Mesenchymal stem cell (in vitro differentiated cells and primary cell): ENCODE results near the gene RPS27L.

Experiments used
- DNase-seq: peaks from one replicate; pipeline ENCODE4 v3.0.0-alpha.2; 2013
- H2AFZ ChIP-seq: one replicate; pipeline ENCODE4 v1.6.1; 2013; ENCODE audit warnings: low read depth, mild to moderate bottlenecking, control low read depth, inconsistent platforms, low read length, moderate library complexity
- H2AK5ac ChIP-seq: 2 replicates; pipeline ENCODE4 v1.6.1; 2013; ENCODE audit warnings: low read length, moderate library complexity, mild to moderate bottlenecking, inconsistent platforms; ENCODE audit not compliant: severe bottlenecking
- H2BK120ac ChIP-seq: one replicate; pipeline ENCODE4 v1.6.1; 2013; ENCODE audit warnings: low read depth, mild to moderate bottlenecking, inconsistent platforms, low read length, moderate library complexity
- H2BK12ac ChIP-seq, 2 experiments: one replicate each; pipeline ENCODE4 v1.6.1; 2013; ENCODE audit warnings: inconsistent platforms in 2 of 2, low read length in 2 of 2, mild to moderate bottlenecking in 2 of 2, moderate library complexity in 2 of 2, control low read depth in 1 of 2
- H2BK15ac ChIP-seq: one replicate; pipeline ENCODE4 v1.6.1; 2013; ENCODE audit warnings: mild to moderate bottlenecking, low read depth, inconsistent platforms; ENCODE audit not compliant: poor library complexity, severe bottlenecking
- H2BK5ac ChIP-seq: 2 replicates; pipeline ENCODE4 v1.6.1; 2013; ENCODE audit warnings: low read depth, mild to moderate bottlenecking, low read length, control low read depth, inconsistent platforms; ENCODE audit not compliant: poor library complexity, severe bottlenecking
- H3K14ac ChIP-seq, 2 experiments: one replicate each; pipeline ENCODE4 v1.6.1; 2013; ENCODE audit warnings: inconsistent platforms in 2 of 2, low read length in 2 of 2, control low read depth in 1 of 2, mild to moderate bottlenecking in 1 of 2, moderate library complexity in 1 of 2
- H3K18ac ChIP-seq, 2 experiments: one replicate each; pipeline ENCODE4 v1.6.1; 2013; ENCODE audit warnings: inconsistent platforms in 2 of 2, low read length in 2 of 2, control low read depth in 1 of 2, low read depth in 1 of 2, mild to moderate bottlenecking in 1 of 2
- H3K23ac ChIP-seq, 2 experiments: one replicate each; pipeline ENCODE4 v1.6.1; 2013; ENCODE audit warnings: inconsistent platforms in 2 of 2, low read length in 2 of 2, mild to moderate bottlenecking in 2 of 2, moderate library complexity in 2 of 2, control low read depth in 1 of 2
- H3K27ac ChIP-seq: 2 replicates; pipeline ENCODE4 v1.5.1; 2013; ENCODE audit warnings: mild to moderate bottlenecking, moderate library complexity, low read length, control low read depth, inconsistent platforms; ENCODE audit not compliant: poor library complexity, severe bottlenecking
- H3K27me3 ChIP-seq, 2 experiments: 2 replicates each; pipeline versions ENCODE4 v1.6.1 to v1.7.0; 2013; ENCODE audit warnings: low read length in 2 of 2, mild to moderate bottlenecking in 2 of 2, moderate library complexity in 2 of 2, control low read depth in 1 of 2, inconsistent platforms in 1 of 2; ENCODE audit not compliant: control insufficient read depth in 1 of 2, insufficient read depth in 1 of 2
- H3K36me3 ChIP-seq, 2 experiments: 2 replicates each; pipeline versions ENCODE4 v1.6.1 to v1.7.0; 2013; ENCODE audit warnings: low read length in 2 of 2, control low read depth in 1 of 2, inconsistent platforms in 1 of 2, low read depth in 1 of 2, mild to moderate bottlenecking in 1 of 2; ENCODE audit not compliant: insufficient read depth in 2 of 2, control insufficient read depth in 1 of 2
- H3K4ac ChIP-seq, 2 experiments: one replicate each; pipeline ENCODE4 v1.6.1; 2013; ENCODE audit warnings: inconsistent platforms in 2 of 2, low read length in 2 of 2, mild to moderate bottlenecking in 2 of 2, moderate library complexity in 2 of 2, control low read depth in 1 of 2, low read depth in 1 of 2
- H3K4me1 ChIP-seq: 2 replicates; pipeline ENCODE4 v1.6.1; 2013; ENCODE audit warnings: low read depth, low read length, control low read depth; ENCODE audit not compliant: control insufficient read depth, insufficient read depth
- H3K4me2 ChIP-seq: 2 replicates; pipeline ENCODE4 v1.6.1; 2013; ENCODE audit warnings: low read length, mild to moderate bottlenecking, inconsistent platforms; ENCODE audit not compliant: poor library complexity, severe bottlenecking
- H3K4me3 ChIP-seq, 2 experiments: 2 replicates each; pipeline versions ENCODE4 v1.5.1 to v1.7.0; 2013; ENCODE audit warnings: low read length in 2 of 2, mild to moderate bottlenecking in 2 of 2, control low read depth in 1 of 2, low read depth in 1 of 2; ENCODE audit not compliant: insufficient read depth in 1 of 2
- H3K79me1 ChIP-seq: replicated peaks from 2 replicates; pipeline ENCODE4 v1.6.1; 2013; ENCODE audit warnings: mild to moderate bottlenecking, control low read depth, low read length, inconsistent platforms; ENCODE audit not compliant: poor library complexity, severe bottlenecking
- H3K9ac ChIP-seq: 2 replicates; pipeline ENCODE4 v1.7.0; 2013; ENCODE audit warnings: mild to moderate bottlenecking, low read length, moderate library complexity
- H3K9me3 ChIP-seq: 2 replicates; pipeline ENCODE4 v1.7.0; 2013; ENCODE audit warnings: mild to moderate bottlenecking, low read length; ENCODE audit not compliant: control insufficient read depth
- H4K8ac ChIP-seq: one replicate; pipeline ENCODE4 v1.6.1; 2013; ENCODE audit warnings: inconsistent platforms, mild to moderate bottlenecking, low read length, moderate library complexity
- H4K91ac ChIP-seq: one replicate; pipeline ENCODE4 v1.6.1; 2013; ENCODE audit warnings: mild to moderate bottlenecking, low read length, inconsistent platforms
- WGBS: methylation state at CpG from one replicate; pipeline ENCODE4 v1.1.7; 2013; ENCODE audit warnings: mixed read lengths; 5-methylcytosine and 5-hydroxymethylcytosine counted together

The RPS27L gene

GRCh38 chr15:63140936-63141335 lies 16.3 kb downstream of the RPS27L start:
- Histone ChIP-seq H2BK15ac (no peak overlapping the region), H4K91ac (no peak overlapping the region)
- 95% methylated on average over 2 of the region's 2 CpGs for WGBS

GRCh38 chr15:63136742-63137141 lies 20.5 kb downstream of the RPS27L start:
- H3K4me1 ChIP-seq: peaks cover 2% of the 10 kb centered on the region

More at GRCh38 chr15:63140936-63141335, 16.3 kb downstream of the RPS27L start:
- Histone ChIP-seq H2AFZ (no peak overlapping the region), H3K4me1 (no peaks in the 10 kb centered on the region), H2BK120ac (no peak overlapping the region), H2BK5ac (no peak overlapping the region), H3K9ac (no peak overlapping the region), H2AK5ac (no peak overlapping the region), H3K36me3 (peaks cover 10 to 41% of the 10 kb centered on the region in 2 experiments), H3K14ac (no peak overlapping the region), H3K79me1 (peaks cover 3% of the 10 kb centered on the region), H3K4me2 (no peak overlapping the region), H3K27me3 (no peaks in the 10 kb centered on the region), H4K8ac (no peak overlapping the region), H3K4ac (no peak overlapping the region), H2BK12ac (no peak overlapping the region), H3K23ac (no peak overlapping the region), H3K27ac (no peak overlapping the region), H3K4me3 (no peak overlapping the region), H3K18ac (no peak overlapping the region), H3K9me3 (no peaks in the 10 kb centered on the region)
- no peak for DNase-seq

GRCh38 chr15:63135804-63136203 lies 21.5 kb downstream of the RPS27L start:
- no peak overlapping the region for H3K4ac ChIP-seq
- H2BK120ac ChIP-seq: no peak overlapping the region
- no peak overlapping the region for H3K14ac ChIP-seq
- no peak overlapping the region for H4K8ac ChIP-seq
- H3K4me3 ChIP-seq: no peak overlapping the region
- no peak overlapping the region for H3K27ac ChIP-seq
- no peak overlapping the region for H2AFZ ChIP-seq
- H3K18ac ChIP-seq: no peak overlapping the region
- H3K23ac ChIP-seq: no peak overlapping the region
- H3K79me1 ChIP-seq: peaks cover 6% of the 10 kb centered on the region
- 38% methylated on average over 3 of the region's 3 CpGs for WGBS
- no peak overlapping the region for H2BK12ac ChIP-seq
- no peak overlapping the region for H2BK5ac ChIP-seq
- no peak overlapping the region for H2AK5ac ChIP-seq
- no peak overlapping the region for H4K91ac ChIP-seq
- peak overlapping the region; percentile 90 for H3K9ac ChIP-seq
- no peaks in the 10 kb centered on the region for H3K9me3 ChIP-seq
- peaks cover 8 to 24% of the 10 kb centered on the region in 2 experiments for H3K36me3 ChIP-seq
- peak; percentile 78 for DNase-seq
- no peak overlapping the region for H3K4me2 ChIP-seq
- H2BK15ac ChIP-seq: no peak overlapping the region
- no peaks in the 10 kb centered on the region for H3K27me3 ChIP-seq
- peaks cover 2% of the 10 kb centered on the region for H3K4me1 ChIP-seq

More at GRCh38 chr15:63136742-63137141, 20.5 kb downstream of the RPS27L start:
- H3K27me3 ChIP-seq: no peaks in the 10 kb centered on the region
- H4K91ac ChIP-seq: no peak overlapping the region
- no peak overlapping the region for H3K4me2 ChIP-seq
- no peak overlapping the region for H3K23ac ChIP-seq
- H2AFZ ChIP-seq: no peak overlapping the region
- peaks cover 6% of the 10 kb centered on the region for H3K79me1 ChIP-seq
- H3K4me3 ChIP-seq: no peak overlapping the region
- no peak overlapping the region for H2BK12ac ChIP-seq
- no peak overlapping the region for H3K14ac ChIP-seq
- H2AK5ac ChIP-seq: no peak overlapping the region
- H3K9ac ChIP-seq: peak overlapping the region; percentile 90
- no peak overlapping the region for H2BK15ac ChIP-seq
- no peak overlapping the region for H3K27ac ChIP-seq
- H2BK120ac ChIP-seq: no peak overlapping the region
- H3K36me3 ChIP-seq: peaks cover 10 to 24% of the 10 kb centered on the region in 2 experiments
- DNase-seq: peak; percentile 21
- no peak overlapping the region for H2BK5ac ChIP-seq
- no peaks in the 10 kb centered on the region for H3K9me3 ChIP-seq
- H3K4ac ChIP-seq: no peak overlapping the region
- no peak overlapping the region for H4K8ac ChIP-seq
- H3K18ac ChIP-seq: no peak overlapping the region
- no CpG with 5 or more reads among the region's 2 CpGs for WGBS

- Histone ChIP-seq H4K8ac (no peak overlapping the region), H2AFZ (no peak overlapping the region), H3K4ac (no peak overlapping the region), H3K4me1 (peaks cover 2% of the 10 kb centered on the region), H2AK5ac (no peak overlapping the region), H3K27ac (no peak overlapping the region), H3K79me1 (peaks cover 6% of the 10 kb centered on the region), H4K91ac (no peak overlapping the region), H2BK12ac (no peak overlapping the region), H3K4me3 (no peak overlapping the region), H3K9ac (peak overlapping the region; percentile 90), H3K9me3 (no peaks in the 10 kb centered on the region), H3K14ac (no peak overlapping the region), H3K36me3 (peaks cover 8 to 25% of the 10 kb centered on the region in 2 experiments), H3K4me2 (no peak overlapping the region), H2BK5ac (no peak overlapping the region), H2BK15ac (no peak overlapping the region), H3K27me3 (no peaks in the 10 kb centered on the region), H2BK120ac (no peak overlapping the region), H3K18ac (peak overlapping the region in 1 of 2 experiments; percentile 29), H3K23ac (no peak overlapping the region)
- 91% methylated on average over 4 of the region's 5 CpGs for WGBS
- no peak for DNase-seq
These were observed 22.0 kb downstream of the RPS27L start for GRCh38 chr15:63135281-63135680.
